ENCODE data around the gene CCDC136. TPM values are rescaled to one million over a fixed set of nuclear protein-coding genes. Genes with fewer than 3 reads are reported as not detected.

The CCDC136 gene
- total and polyA plus RNA-seq, 2 experiments from 2014 or later = 27.1 to 55.7 TPM

GRCh38 chr7:128814499-128814898, 22.7 kb downstream of the CCDC136 start:
- no peaks in the 10 kb centered on the region for H3K79me2 ChIP-seq (replicated peaks; ENCODE audit: insufficient read depth)
- no peak for ATAC-seq
- H3K9me2 ChIP-seq (ENCODE audit: insufficient read depth) = no peaks in the 10 kb centered on the region

More at GRCh38 chr7:128814499-128814898, 22.7 kb downstream of the CCDC136 start:
- TF ChIP-seq JUNB (IDR thresholded peaks at IDR 0.05; ENCODE audit: unreplicated experiment) = no peak
- no peak for TF ChIP-seq ZNF331 (CRISPR knock-in tag; IDR thresholded peaks at IDR 0.05; ENCODE audit: low read depth)
- no peak for TF ChIP-seq REST (IDR thresholded peaks at IDR 0.05; ENCODE audit: unreplicated experiment)
- TF ChIP-seq NANOG (IDR thresholded peaks at IDR 0.05; ENCODE audit: borderline replicate concordance) = no peak
- no peak for TF ChIP-seq CTCF (conservative IDR thresholded peaks at IDR 0.05; ENCODE audit: low read depth in 2 of 2)
- no peak for TF ChIP-seq CREB1 (CRISPR knock-in tag; IDR thresholded peaks at IDR 0.05; ENCODE audit: low read depth)
- TF ChIP-seq ZNF462 (CRISPR knock-in tag; IDR thresholded peaks at IDR 0.05) = no peak
- no peak for TF ChIP-seq EZH2phosphoT487 (IDR thresholded peaks at IDR 0.05; ENCODE audit: unreplicated experiment)
- TF ChIP-seq ETS1 (IDR thresholded peaks at IDR 0.05) = no peak
- TF ChIP-seq ZNF114 (CRISPR knock-in tag; IDR thresholded peaks at IDR 0.05) = no peak
- no peak for TF ChIP-seq EZH2 (IDR thresholded peaks at IDR 0.05; ENCODE audit: low read depth, unreplicated experiment)
- no peak for TF ChIP-seq POLR2AphosphoS5 (IDR thresholded peaks at IDR 0.05; ENCODE audit: low read depth)
- TF ChIP-seq STAT1 (IDR thresholded peaks at IDR 0.05; ENCODE audit: unreplicated experiment) = no peak
- Histone ChIP-seq H3K27ac (ENCODE audit: low read depth) (no peak overlapping the region), H4K20me1 (replicated peaks; ENCODE audit: insufficient read depth) (peaks cover 3% of the 10 kb centered on the region; the same call in 1 of the 2 replicates), H3K4me3 (no peak overlapping the region), H3K4me2 (no peak overlapping the region), H3F3A (replicated peaks; ENCODE audit: low read depth) (no peaks in the 10 kb centered on the region), H3K36me3 (ENCODE audit: insufficient read depth) (0 out of 2 replicates have a peak, but pooled peaks cover 8% of the 10 kb centered on the region), H2AFZ (no peak overlapping the region), H3K27me3 (ENCODE audit: insufficient read depth) (no peaks in the 10 kb centered on the region), H3K4me1 (ENCODE audit: insufficient read depth) (peaks cover 10% of the 10 kb centered on the region; the same call in 1 of the 2 replicates)
- Mint-ChIP-seq H3K9me3 (no peaks in the 10 kb centered on the region), H3K4me1 (peaks cover 8% of the 10 kb centered on the region), H3K4me3 (no peak overlapping the region), H3K27ac (no peak overlapping the region), H3K27me3 (ENCODE audit: insufficient read depth, low read depth, poor library complexity) (peaks cover 3% of the 10 kb centered on the region), H3K36me3 (ENCODE audit: low read depth) (peaks cover 15% of the 10 kb centered on the region)
- DNase-seq (ENCODE audit: low spot score) = no peak

Measured in GM23338 (cell line).